Subcutaneous adipose tissue (tissue), 4 donors: Measurements from ENCODE around the gene PLXDC2. TPM values are rescaled to one million over a fixed set of nuclear protein-coding genes. Genes with fewer than 3 reads are reported as not detected.

Experiments used
- CTCF ChIP-seq: fragments of 450-650 bp; IDR thresholded peaks from one replicate; pipeline ENCODE4 v1.5.1; 2016; ENCODE audit warnings: low read depth, mild to moderate bottlenecking, control low read depth, antibody characterized with exemption, moderate library complexity
- total RNA-seq, 4 donors: library from RNA; depleted of rRNA; stranded (reverse); fragments of >200 nt; gene quantifications; one replicate each; pipeline ENCODE4 v1.1.0, GENCODE V29; 2016

PLXDC2 gene
- total RNA-seq, 4 donors from 2014 or later: 47.7 to 117 (median 84.3) TPM

GRCh38 chr10:20173046-20173445 lies 356.8 kb downstream of the PLXDC2 start:
- no peak for TF ChIP-seq CTCF

GRCh38 chr10:20175719-20176118 lies 359.5 kb downstream of the PLXDC2 start:
- TF ChIP-seq CTCF: no peak

- TF ChIP-seq CTCF: no peak
Observed at GRCh38 chr10:20180766-20181165, 364.5 kb downstream of the PLXDC2 start.

- no peak for TF ChIP-seq CTCF
Observed at GRCh38 chr10:20181434-20181833, 365.2 kb downstream of the PLXDC2 start.

GRCh38 chr10:20185116-20185515 lies 368.9 kb downstream of the PLXDC2 start:
- no peak for TF ChIP-seq CTCF

GRCh38 chr10:20195076-20195475 lies 378.8 kb downstream of the PLXDC2 start:
- no peak for TF ChIP-seq CTCF

- no peak for TF ChIP-seq CTCF
Observed at GRCh38 chr10:20200758-20201157, 384.5 kb downstream of the PLXDC2 start.

GRCh38 chr10:20202337-20202736 lies 386.1 kb downstream of the PLXDC2 start:
- no peak for TF ChIP-seq CTCF
